H9 (cell line): ENCODE results near the gene NTMT1. TPM values are rescaled to one million over a fixed set of nuclear protein-coding genes. Genes with fewer than 3 reads are reported as not detected.

ENCODE experiments used
- DNase-seq: peaks from one replicate; pipeline ENCODE4 v3.0.0-alpha.2; 2017
- H2AFZ ChIP-seq: one replicate; pipeline ENCODE4 v1.6.1; 2013; ENCODE audit warnings: mild to moderate bottlenecking, low read length, control low read depth, moderate library complexity
- H2AK5ac ChIP-seq: 2 replicates; pipeline ENCODE4 v1.6.1; 2013; ENCODE audit warnings: low read length, control low read depth, mixed read lengths; ENCODE audit not compliant: insufficient read length
- H2BK120ac ChIP-seq: one replicate; pipeline ENCODE4 v1.6.1; 2013; ENCODE audit warnings: low read depth, mild to moderate bottlenecking, low read length, control low read depth, inconsistent platforms; ENCODE audit not compliant: poor library complexity, severe bottlenecking
- H2BK12ac ChIP-seq: 2 replicates; pipeline ENCODE4 v1.6.1; 2013; ENCODE audit warnings: low read length, control low read depth, mixed read lengths, low read depth; ENCODE audit not compliant: insufficient read length
- H2BK15ac ChIP-seq: 2 replicates; pipeline ENCODE4 v1.6.1; 2013; ENCODE audit warnings: low read depth, low read length, control low read depth
- H2BK20ac ChIP-seq: one replicate; pipeline ENCODE4 v1.6.1; 2013; ENCODE audit warnings: low read depth, mild to moderate bottlenecking, low read length, control low read depth, inconsistent platforms; ENCODE audit not compliant: poor library complexity, severe bottlenecking
- H2BK5ac ChIP-seq: 2 replicates; pipeline ENCODE4 v1.6.1; 2013; ENCODE audit warnings: low read length, control low read depth, mixed read lengths; ENCODE audit not compliant: insufficient read length
- H3K14ac ChIP-seq: 2 replicates; pipeline ENCODE4 v1.6.1; 2013; ENCODE audit warnings: low read length, control low read depth; ENCODE audit not compliant: insufficient read depth
- H3K18ac ChIP-seq: 2 replicates; pipeline ENCODE4 v1.6.1; 2013; ENCODE audit warnings: low read depth, mild to moderate bottlenecking, mixed read lengths, low read length, control low read depth; ENCODE audit not compliant: insufficient read length
- H3K23ac ChIP-seq: 2 replicates; pipeline ENCODE4 v1.6.1; 2013; ENCODE audit warnings: low read length, control low read depth, mixed read lengths, low read depth; ENCODE audit not compliant: insufficient read length
- H3K23me2 ChIP-seq: 2 replicates; pipeline ENCODE4 v1.6.1; 2013; ENCODE audit warnings: low read depth, mild to moderate bottlenecking, mixed read lengths, low read length, control low read depth; ENCODE audit not compliant: insufficient read length, poor library complexity, severe bottlenecking
- H3K27ac ChIP-seq: 2 replicates; pipeline ENCODE4 v1.5.1; 2013; ENCODE audit warnings: low read length, control low read depth, mixed read lengths, low read depth; ENCODE audit not compliant: insufficient read length
- H3K27me3 ChIP-seq: 2 replicates; pipeline ENCODE4 v1.6.1; 2013; ENCODE audit warnings: low read length, control low read depth, inconsistent platforms; ENCODE audit not compliant: insufficient read depth
- H3K4ac ChIP-seq: 2 replicates; pipeline ENCODE4 v1.6.1; 2013; ENCODE audit warnings: low read depth, mild to moderate bottlenecking, control low read depth, inconsistent platforms, low read length, moderate library complexity
- H3K4me1 ChIP-seq: 2 replicates; pipeline ENCODE4 v1.6.1; 2013; ENCODE audit warnings: low read length, control low read depth, inconsistent platforms; ENCODE audit not compliant: insufficient read depth
- H3K4me2 ChIP-seq: 2 replicates; pipeline ENCODE4 v1.6.1; 2013; ENCODE audit warnings: low read length, control low read depth, mixed read lengths; ENCODE audit not compliant: insufficient read length, insufficient read depth
- H3K56ac ChIP-seq: 2 replicates; pipeline ENCODE4 v1.6.1; 2013; ENCODE audit warnings: low read depth, mild to moderate bottlenecking, mixed read lengths, low read length, control low read depth; ENCODE audit not compliant: insufficient read length
- H3K79me1 ChIP-seq: 2 replicates; pipeline ENCODE4 v1.6.1; 2013; ENCODE audit warnings: low read depth, mild to moderate bottlenecking, moderate library complexity, low read length, control low read depth, inconsistent platforms; ENCODE audit not compliant: insufficient read depth, poor library complexity, severe bottlenecking
- H3K79me2 ChIP-seq: 2 replicates; pipeline ENCODE4 v1.6.1; 2013; ENCODE audit warnings: low read length, control low read depth, inconsistent platforms; ENCODE audit not compliant: insufficient read depth
- H3K9ac ChIP-seq: 2 replicates; pipeline ENCODE4 v1.6.1; 2013; ENCODE audit warnings: low read length, control low read depth, mixed read lengths; ENCODE audit not compliant: insufficient read length; ENCODE audit errors: extremely low read depth
- H3K9me3 ChIP-seq: one replicate; pipeline ENCODE4 v1.6.1; 2013; ENCODE audit warnings: low read depth, low read length, inconsistent platforms; ENCODE audit not compliant: control insufficient read depth
- H3T11ph ChIP-seq: one replicate; pipeline ENCODE4 v1.6.1; 2013; ENCODE audit warnings: mild to moderate bottlenecking, low read length, control low read depth, inconsistent platforms
- H4K20me1 ChIP-seq: one replicate; pipeline ENCODE4 v1.6.1; 2013; ENCODE audit not compliant: control insufficient read depth, insufficient read length, insufficient read depth
- H4K5ac ChIP-seq: 2 replicates; pipeline ENCODE4 v1.6.1; 2013; ENCODE audit warnings: low read depth, mild to moderate bottlenecking, mixed read lengths, low read length, control low read depth; ENCODE audit not compliant: insufficient read length
- H4K8ac ChIP-seq: replicated peaks from 2 replicates; pipeline ENCODE4 v1.6.1; 2013; ENCODE audit warnings: low read length, control low read depth, mixed read lengths, low read depth; ENCODE audit not compliant: insufficient read length
- H4K91ac ChIP-seq: 2 replicates; pipeline ENCODE4 v1.6.1; 2013; ENCODE audit warnings: low read depth, mild to moderate bottlenecking, moderate library complexity, mixed read lengths, low read length, control low read depth; ENCODE audit not compliant: insufficient read length
- H3K27ac Mint-ChIP-seq, 3 experiments: 2 replicates in 2 of 3; 3 replicates in 1 of 3; pipeline ENCODE4 v1.8.0; 2020 to 2021; ENCODE audit warnings: mixed read lengths in 3 of 3, mild to moderate bottlenecking in 1 of 3, moderate library complexity in 1 of 3
- H3K27me3 Mint-ChIP-seq: 2 replicates; pipeline ENCODE4 v1.8.0; 2021; ENCODE audit warnings: low read depth, mild to moderate bottlenecking, moderate library complexity, mixed read lengths
- H3K36me3 Mint-ChIP-seq, 3 experiments: 2 replicates in 2 of 3; 3 replicates in 1 of 3; pipeline ENCODE4 v1.8.0; 2020 to 2021; ENCODE audit warnings: low read depth in 3 of 3, mixed read lengths in 3 of 3; ENCODE audit not compliant: insufficient read depth in 1 of 3
- H3K4me1 Mint-ChIP-seq, 2 experiments: 2 replicates each; pipeline ENCODE4 v1.8.0; 2020; ENCODE audit warnings: mixed read lengths in 2 of 2
- H3K4me3 Mint-ChIP-seq, 2 experiments: 2 replicates in 1 of 2; 3 replicates in 1 of 2; pipeline ENCODE4 v1.8.0; 2020 to 2021; ENCODE audit warnings: mild to moderate bottlenecking in 2 of 2, mixed read lengths in 2 of 2, moderate library complexity in 1 of 2
- H3K9me3 Mint-ChIP-seq, 2 experiments: 2 replicates in 1 of 2; 3 replicates in 1 of 2; pipeline ENCODE4 v1.8.0; 2020; ENCODE audit warnings: mild to moderate bottlenecking in 2 of 2, mixed read lengths in 2 of 2, moderate library complexity in 1 of 2
- CTCF ChIP-seq: fragments of 200-600 bp; sonication (generic); conservative IDR thresholded peaks from 3 replicates; pipeline ENCODE4 v1.8.0; 2021; ENCODE audit warnings: antibody characterized with exemption, mild to moderate bottlenecking
- WGBS: extraction: QIAGEN DNeasy Blood & Tissue Kit; methylation state at CpG from one replicate; pipeline ENCODE4 v1.1.7; 2013; ENCODE audit warnings: missing lambda C conversion rate, low lambda C conversion rate, mixed read lengths; ENCODE audit not compliant: insufficient read length; ENCODE audit errors: extremely low coverage; 5-methylcytosine and 5-hydroxymethylcytosine counted together
- total RNA-seq: library from RNA; stranded (reverse); gene quantifications from 2 replicates; pipeline ENCODE4 v1.2.1, GENCODE V29; 2021

The NTMT1 gene
- total RNA-seq, 1 experiment from 2014 or later, result 57.9 TPM

GRCh38 chr9:129631674-129632129 lies 5.7 kb downstream of the NTMT1 start:
- H2AFZ ChIP-seq, result no peak overlapping the region
- no peak overlapping the region for H3T11ph ChIP-seq
- no peak for DNase-seq
- H3K4me1 Mint-ChIP-seq, result peaks cover 31% of the 10 kb centered on the region in 2 experiments
- H3K27ac Mint-ChIP-seq, result peak overlapping the region in 2 of 3 experiments; percentile 34 to 91; a peak in 3 of 7 replicates
- no CpG with 5 or more reads among the region's 19 CpGs for WGBS
- H3K27me3 ChIP-seq, result no peaks in the 10 kb centered on the region
- H3K18ac ChIP-seq, result no peak overlapping the region
- no peak overlapping the region for H2BK20ac ChIP-seq
- no peak overlapping the region for H2AK5ac ChIP-seq
- TF ChIP-seq CTCF, result no peak
- peaks cover 59% of the 10 kb centered on the region for H3K79me2 ChIP-seq
- no peak overlapping the region for H2BK12ac ChIP-seq
- H3K9ac ChIP-seq, result no peak overlapping the region
- H3K4me3 Mint-ChIP-seq, result no peak overlapping the region
- no peak overlapping the region for H4K8ac ChIP-seq
- H4K5ac ChIP-seq, result no peak overlapping the region
- no peak overlapping the region for H3K56ac ChIP-seq
- H3K27ac ChIP-seq, result no peak overlapping the region
- no peak overlapping the region for H3K14ac ChIP-seq
- H3K23me2 ChIP-seq, result peaks cover 4% of the 10 kb centered on the region
- H4K91ac ChIP-seq, result no peak overlapping the region
- H3K23ac ChIP-seq, result no peak overlapping the region
- no peaks in the 10 kb centered on the region for H3K9me3 Mint-ChIP-seq
- H3K27me3 Mint-ChIP-seq, result no peaks in the 10 kb centered on the region
- peaks cover 21 to 62% (median 58%) of the 10 kb centered on the region in 3 experiments; a peak in 6 of 7 replicates for H3K36me3 Mint-ChIP-seq
- no peak overlapping the region for H3K4me2 ChIP-seq
- H4K20me1 ChIP-seq, result no peaks in the 10 kb centered on the region
- no peak overlapping the region for H2BK15ac ChIP-seq
- no peak overlapping the region for H2BK5ac ChIP-seq
- H3K4me1 ChIP-seq, result no peaks in the 10 kb centered on the region
- H2BK120ac ChIP-seq, result no peak overlapping the region
- H3K79me1 ChIP-seq, result peaks cover 10% of the 10 kb centered on the region
- H3K4ac ChIP-seq, result no peak overlapping the region
- no peaks in the 10 kb centered on the region for H3K9me3 ChIP-seq
